CD4-positive, CD25-positive, alpha-beta regulatory T cell (primary cell): ENCODE measurements around the gene HOXD12. TPM values are rescaled to one million over a fixed set of nuclear protein-coding genes. Genes with fewer than 3 reads are reported as not detected.

Source experiments
- ATAC-seq, 2 donors: fragments of 150-1000 bp; cut with Tn5 transposase; one replicate each; pipeline ENCODE4 v1.10.0; 2021; ENCODE audit warnings: low read depth in 2 of 2, moderate number of reproducible peaks in 2 of 2, moderate library complexity in 1 of 2
- DNase-seq, 3 donors: peaks; one replicate each; pipeline versions ENCODE4 v3.0.0 to v3.0.0-alpha.2; 2012 to 2022; ENCODE audit warnings: mixed read lengths in 1 of 3
- H3K27ac ChIP-seq: one replicate; pipeline ENCODE4 v1.7.0; 2013; ENCODE audit warnings: mild to moderate bottlenecking, low read length; ENCODE audit not compliant: insufficient read depth, poor library complexity, severe bottlenecking
- H3K27me3 ChIP-seq: one replicate; pipeline ENCODE4 v1.7.0; 2013; ENCODE audit warnings: low read length; ENCODE audit not compliant: control insufficient read depth, insufficient read depth
- H3K36me3 ChIP-seq: one replicate; pipeline ENCODE4 v1.7.0; 2013; ENCODE audit warnings: mild to moderate bottlenecking, low read length, moderate library complexity; ENCODE audit not compliant: control insufficient read depth, insufficient read depth
- H3K4me1 ChIP-seq: 2 replicates; pipeline ENCODE4 v1.7.0; 2013; ENCODE audit warnings: mild to moderate bottlenecking, low read length; ENCODE audit not compliant: insufficient read depth, control insufficient read depth, poor library complexity, severe bottlenecking
- H3K4me3 ChIP-seq: one replicate; pipeline ENCODE4 v1.7.0; 2013; ENCODE audit warnings: low read depth, mild to moderate bottlenecking, low read length, moderate library complexity
- H3K9me3 ChIP-seq, 2 experiments: 1 replicate in 1 of 2; 2 replicates in 1 of 2; pipeline ENCODE4 v1.7.0; 2013; ENCODE audit warnings: low read length in 2 of 2, mild to moderate bottlenecking in 1 of 2, moderate library complexity in 1 of 2; ENCODE audit not compliant: control insufficient read depth in 2 of 2
- H3K27ac Mint-ChIP-seq, 3 donors: one replicate each; pipeline ENCODE4 v1.8.0; 2020 to 2022; ENCODE audit warnings: mild to moderate bottlenecking in 3 of 3, mixed read lengths in 3 of 3, moderate library complexity in 2 of 3
- H3K27me3 Mint-ChIP-seq: one replicate; pipeline ENCODE4 v1.8.0; 2022; ENCODE audit warnings: mild to moderate bottlenecking, mixed read lengths
- H3K36me3 Mint-ChIP-seq: one replicate; pipeline ENCODE4 v1.8.0; 2020; ENCODE audit warnings: mixed read lengths
- H3K4me1 Mint-ChIP-seq, 4 donors: one replicate each; pipeline ENCODE4 v1.8.0; 2020 to 2022; ENCODE audit warnings: mixed read lengths in 4 of 4, mild to moderate bottlenecking in 1 of 4
- H3K4me3 Mint-ChIP-seq, 4 donors: one replicate each; pipeline ENCODE4 v1.8.0; 2020 to 2022; ENCODE audit warnings: mild to moderate bottlenecking in 4 of 4, mixed read lengths in 4 of 4, moderate library complexity in 3 of 4
- H3K9me3 Mint-ChIP-seq, 7 donors: one replicate each; pipeline ENCODE4 v1.8.0; 2020 to 2022; ENCODE audit warnings: mixed read lengths in 7 of 7, mild to moderate bottlenecking in 3 of 7, moderate library complexity in 2 of 7
- polyA plus RNA-seq, 4 donors: library from polyadenylated mRNA; unstranded; fragments of 300-500 nt; fragmentation: Illumina TruSeq; gene quantifications; one replicate each; pipeline ENCODE4 v1.2.3, GENCODE V29; 2021
- total RNA-seq: library from RNA; stranded (reverse); gene quantifications from one replicate; pipeline ENCODE4 v1.2.3, GENCODE V29; 2022

The HOXD12 gene
- total and polyA plus RNA-seq, 5 donors from 2014 or later: not detected

DNA sequence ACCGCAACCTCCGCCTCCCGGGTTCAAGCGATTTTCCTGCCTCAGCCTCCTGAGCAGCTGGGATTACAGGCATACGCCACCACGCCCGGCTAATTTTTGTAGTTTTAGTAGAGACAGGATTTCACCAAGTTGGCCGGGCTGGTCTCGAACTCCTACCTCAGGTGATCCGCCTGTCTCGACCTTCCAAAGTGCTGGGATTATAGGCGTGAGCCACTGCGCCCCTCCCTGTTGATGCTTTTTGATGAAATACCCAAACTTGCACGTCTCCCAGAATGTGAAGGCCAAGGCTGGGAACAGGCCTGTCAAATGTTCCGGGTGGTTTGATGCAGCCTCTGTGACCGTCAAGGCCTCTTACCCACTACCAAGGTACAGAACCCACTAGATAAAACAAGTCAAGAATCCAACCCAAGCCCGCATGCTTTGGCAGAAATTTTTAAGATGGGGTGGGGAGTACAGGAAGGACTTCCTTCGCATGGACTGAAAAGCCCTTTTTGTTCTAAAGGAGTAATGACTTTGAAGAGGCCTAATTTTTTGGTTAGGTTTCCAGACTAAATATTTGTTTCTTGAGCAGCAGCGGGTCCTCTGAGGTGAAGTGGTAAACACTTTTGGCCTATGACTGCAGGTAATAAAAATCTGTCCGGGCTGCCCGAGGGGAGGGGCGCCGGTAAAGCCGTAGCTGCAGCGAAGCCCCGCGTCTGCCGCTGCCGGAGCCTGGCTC lies 12.1 kb upstream of the HOXD12 start:
- Mint-ChIP-seq H3K4me1 (peaks cover 6 to 22% (median 10%) of the 10 kb centered on the region in 4 donors), H3K4me3 (peak overlapping the region in 3 of 4 donors; percentile 36 to 77 (median 43)), H3K27me3 (peaks cover 97% of the 10 kb centered on the region), H3K36me3 (peaks cover 16% of the 10 kb centered on the region), H3K9me3 (peaks cover 0 to 37% (median 0%) of the 10 kb centered on the region in 7 donors), H3K27ac (no peak overlapping the region)
- peaks cover 4 to 55% of the 10 kb centered on the region in 2 experiments for H3K9me3 ChIP-seq
- H3K27me3 ChIP-seq: peaks cover 67% of the 10 kb centered on the region
- H3K4me1 ChIP-seq: peaks cover 4% of the 10 kb centered on the region
- no peak overlapping the region for H3K27ac ChIP-seq
- no peak overlapping the region for H3K4me3 ChIP-seq
- H3K36me3 ChIP-seq: no peaks in the 10 kb centered on the region
- DNase-seq (no peak), ATAC-seq (no peak)

DNA sequence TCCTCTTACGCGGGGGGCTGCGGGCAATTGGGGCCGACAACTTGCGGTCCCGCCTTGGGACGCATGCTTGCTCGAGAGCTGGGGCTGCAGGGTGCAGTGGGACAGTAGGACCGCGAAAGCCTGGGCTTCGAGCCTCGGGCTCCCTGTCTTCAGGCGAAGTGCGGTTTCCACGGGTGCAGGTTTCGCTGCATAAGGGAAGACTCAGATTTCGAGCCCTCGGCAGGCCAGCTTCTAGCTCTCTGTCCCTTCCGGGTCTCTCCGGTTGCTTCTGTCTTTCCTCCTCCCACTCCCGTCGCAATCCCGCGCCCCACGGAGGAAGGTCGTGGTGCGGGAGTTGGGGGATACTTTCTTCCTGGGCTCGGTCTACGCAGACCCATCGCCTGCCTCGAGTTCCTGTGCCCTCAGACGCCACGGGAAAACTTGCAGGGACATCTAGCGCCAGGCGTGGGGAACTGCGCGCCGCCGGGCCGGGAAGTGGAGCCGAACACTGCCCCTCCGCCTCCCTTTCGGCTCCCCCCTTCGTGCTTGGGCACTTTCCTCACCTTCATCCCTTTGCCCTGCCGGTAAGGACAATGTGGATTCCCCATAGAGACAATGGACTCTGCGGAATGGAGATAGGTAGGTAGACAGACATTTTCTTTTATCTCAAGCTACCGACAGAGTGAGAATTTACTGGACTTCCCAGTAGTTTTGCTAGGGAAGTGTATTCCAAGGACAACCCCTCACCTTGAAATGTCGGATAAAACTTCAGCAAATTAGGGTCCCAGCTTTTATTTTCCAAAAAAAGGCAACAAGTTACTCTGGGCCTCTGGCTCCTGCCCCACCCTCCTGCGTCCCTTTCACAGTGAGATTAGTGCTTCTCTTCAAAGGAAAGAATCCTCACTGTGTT lies 11.3 kb upstream of the HOXD12 start:
- Histone ChIP-seq H3K9me3 (peaks cover 4 to 47% of the 10 kb centered on the region in 2 experiments), H3K4me1 (peaks cover 11% of the 10 kb centered on the region), H3K36me3 (no peaks in the 10 kb centered on the region), H3K27me3 (peaks cover 64% of the 10 kb centered on the region), H3K27ac (no peak overlapping the region), H3K4me3 (no peak overlapping the region)
- Mint-ChIP-seq H3K4me1 (peaks cover 6 to 22% (median 11%) of the 10 kb centered on the region in 4 donors), H3K36me3 (peaks cover 16% of the 10 kb centered on the region), H3K27ac (peak overlapping the region in 1 of 3 donors; percentile 49), H3K4me3 (peak overlapping the region in 3 of 4 donors; percentile 63 to 77 (median 63)), H3K27me3 (peaks cover 93% of the 10 kb centered on the region), H3K9me3 (peaks cover 0 to 33% (median 0%) of the 10 kb centered on the region in 7 donors)
- DNase-seq (no peak), ATAC-seq (no peak)

- no peak overlapping the region for H3K4me3 ChIP-seq
- peaks cover 0 to 36% (median 2%) of the 10 kb centered on the region in 7 donors for H3K9me3 Mint-ChIP-seq
- H3K36me3 ChIP-seq: no peaks in the 10 kb centered on the region
- peak overlapping the region in 2 of 4 donors; percentile 5 to 16 for H3K4me3 Mint-ChIP-seq
- H3K27me3 ChIP-seq: peaks cover 69% of the 10 kb centered on the region
- peaks cover 11% of the 10 kb centered on the region for H3K4me1 ChIP-seq
- DNase-seq (no peak), ATAC-seq (no peak)
- H3K36me3 Mint-ChIP-seq: peaks cover 12% of the 10 kb centered on the region
- peaks cover under 1 to 39% of the 10 kb centered on the region in 2 experiments for H3K9me3 ChIP-seq
- no peak overlapping the region for H3K27ac Mint-ChIP-seq
- peaks cover 5 to 29% (median 16%) of the 10 kb centered on the region in 4 donors for H3K4me1 Mint-ChIP-seq
- H3K27me3 Mint-ChIP-seq: peaks cover 93% of the 10 kb centered on the region
- H3K27ac ChIP-seq: no peak overlapping the region
Measured at GRCh38 chr2:176088937-176089842, 10.4 kb upstream of the HOXD12 start.

DNA sequence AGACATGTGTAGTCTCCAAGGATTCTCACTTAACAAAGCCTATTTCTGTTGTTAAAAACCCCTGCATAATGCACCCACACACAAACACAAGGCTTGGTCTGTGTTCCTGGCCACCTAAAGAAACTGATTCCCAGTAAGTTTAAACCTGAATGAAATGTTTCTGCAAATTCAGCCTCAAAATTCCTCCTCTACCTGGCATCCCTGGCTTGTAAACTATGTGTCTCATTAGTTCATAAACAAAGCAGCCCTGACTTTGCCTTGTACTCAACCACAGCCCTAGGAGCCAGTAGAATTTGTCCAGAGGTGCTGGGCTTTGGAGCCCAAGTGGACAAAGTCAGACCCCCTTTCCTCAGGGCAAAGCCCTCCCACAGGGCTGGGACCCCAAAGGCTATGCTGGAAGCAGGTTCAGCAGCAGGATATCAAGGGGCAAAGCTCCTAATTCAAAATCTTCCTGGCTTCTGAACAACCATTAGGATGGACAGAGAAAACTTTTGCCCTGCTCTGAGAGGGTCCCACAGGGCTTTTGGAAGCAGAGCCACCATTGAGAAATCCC lies 9.7 kb upstream of the HOXD12 start:
- Histone ChIP-seq H3K27ac (no peak overlapping the region), H3K36me3 (no peaks in the 10 kb centered on the region), H3K4me3 (no peak overlapping the region), H3K9me3 (peaks cover 3 to 36% of the 10 kb centered on the region in 2 experiments), H3K4me1 (peaks cover 11% of the 10 kb centered on the region), H3K27me3 (peaks cover 71% of the 10 kb centered on the region)
- Mint-ChIP-seq H3K36me3 (peaks cover 12% of the 10 kb centered on the region), H3K4me1 (peaks cover 5 to 31% (median 16%) of the 10 kb centered on the region in 4 donors), H3K27ac (no peak overlapping the region), H3K4me3 (peak overlapping the region in 1 of 4 donors; percentile 7), H3K27me3 (peaks cover 93% of the 10 kb centered on the region), H3K9me3 (peaks cover 0 to 34% (median 2%) of the 10 kb centered on the region in 7 donors)
- no peak for ATAC-seq
- DNase-seq: no peak

DNA sequence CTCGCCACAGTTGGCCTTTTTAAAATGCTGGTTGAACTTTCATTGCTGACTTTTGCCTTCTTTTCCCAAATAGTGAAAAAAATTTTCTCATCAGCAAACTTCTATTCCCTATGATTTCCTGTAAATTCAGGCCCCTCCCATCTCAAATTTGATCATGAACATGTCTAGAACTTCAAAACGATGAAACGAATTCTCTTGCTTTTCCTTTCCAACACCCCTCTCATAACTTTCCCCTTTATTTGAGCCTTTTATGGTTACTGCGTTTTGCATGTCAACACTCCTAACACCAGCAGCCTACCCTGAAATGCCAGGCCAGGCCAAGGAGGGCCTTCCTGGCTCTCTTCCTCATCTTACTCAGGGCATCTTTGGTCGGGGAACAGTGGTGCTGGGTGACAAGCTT lies 8.7 kb upstream of the HOXD12 start:
- peaks cover 5 to 32% (median 16%) of the 10 kb centered on the region in 4 donors for H3K4me1 Mint-ChIP-seq
- H3K9me3 Mint-ChIP-seq: peaks cover 0 to 32% (median 2%) of the 10 kb centered on the region in 7 donors
- peak overlapping the region in 1 of 4 donors; percentile 7 for H3K4me3 Mint-ChIP-seq
- H3K36me3 Mint-ChIP-seq: peaks cover 12% of the 10 kb centered on the region
- H3K9me3 ChIP-seq: peaks cover 6 to 38% of the 10 kb centered on the region in 2 experiments
- no peak for DNase-seq
- H3K27me3 Mint-ChIP-seq: peaks cover 93% of the 10 kb centered on the region
- no peak overlapping the region for H3K27ac ChIP-seq
- no peak overlapping the region for H3K27ac Mint-ChIP-seq
- H3K4me1 ChIP-seq: peaks cover 11% of the 10 kb centered on the region
- H3K27me3 ChIP-seq: peaks cover 77% of the 10 kb centered on the region
- no peaks in the 10 kb centered on the region for H3K36me3 ChIP-seq
- ATAC-seq: no peak
- H3K4me3 ChIP-seq: no peak overlapping the region

DNA sequence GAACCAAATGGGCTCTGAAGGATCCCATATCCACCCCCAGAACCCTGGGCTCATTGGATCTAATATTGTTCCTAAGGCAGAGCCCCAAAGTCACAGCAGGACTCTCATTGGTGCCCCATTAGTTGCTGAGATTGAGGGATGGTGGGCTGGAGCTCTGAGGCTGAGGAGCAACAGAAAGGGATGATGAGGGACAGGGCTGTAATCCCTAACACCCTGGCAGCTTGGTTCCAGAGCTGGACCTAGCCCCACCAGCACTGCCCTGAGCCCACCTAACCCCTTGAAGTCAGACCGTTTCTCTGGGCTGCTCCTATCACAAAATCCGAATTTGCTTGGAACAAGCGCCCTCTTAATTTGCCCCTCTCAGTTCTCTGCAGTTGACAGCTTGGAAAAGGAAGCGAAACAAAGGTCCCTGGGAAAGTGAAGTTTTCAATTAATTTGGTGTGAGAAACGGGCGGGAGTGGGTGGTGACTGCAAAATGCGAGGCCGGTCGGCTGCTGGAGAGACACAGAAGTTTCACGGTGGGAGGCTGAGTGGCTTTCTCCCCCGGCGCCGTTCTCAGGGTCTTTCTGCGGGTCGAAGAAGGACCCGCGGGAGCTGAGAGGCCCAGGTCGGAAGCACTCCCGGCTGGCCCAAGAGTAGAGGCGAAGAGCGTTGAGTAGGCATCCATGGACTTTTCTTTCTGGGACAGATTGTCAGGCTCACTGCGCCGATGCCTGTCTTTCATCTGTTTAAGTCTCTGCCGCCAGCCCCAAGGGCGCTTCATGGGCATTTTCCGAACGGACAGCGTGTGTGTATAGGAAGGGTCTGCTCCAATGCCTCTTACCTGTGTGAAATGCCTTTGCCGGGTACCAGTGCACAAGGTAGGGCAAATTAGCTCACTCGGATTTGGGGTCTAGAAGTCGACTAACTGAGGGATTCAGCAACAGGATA lies 8.0 kb upstream of the HOXD12 start:
- no peaks in the 10 kb centered on the region for H3K36me3 ChIP-seq
- Mint-ChIP-seq H3K36me3 (peaks cover 12% of the 10 kb centered on the region), H3K4me3 (peak overlapping the region in 3 of 4 donors; percentile 55 to 77 (median 72)), H3K27me3 (peaks cover 93% of the 10 kb centered on the region), H3K9me3 (peaks cover 0 to 30% (median 2%) of the 10 kb centered on the region in 7 donors), H3K4me1 (peaks cover 8 to 38% (median 20%) of the 10 kb centered on the region in 4 donors), H3K27ac (peak overlapping the region in 2 of 3 donors; percentile 72 to 94)
- DNase-seq (no peak), ATAC-seq (no peak)
- peaks cover 6 to 37% of the 10 kb centered on the region in 2 experiments for H3K9me3 ChIP-seq
- H3K27me3 ChIP-seq: peaks cover 81% of the 10 kb centered on the region
- no peak overlapping the region for H3K27ac ChIP-seq
- peaks cover 17% of the 10 kb centered on the region for H3K4me1 ChIP-seq
- no peak overlapping the region for H3K4me3 ChIP-seq
